Adrenal gland (tissue), 5 donors: ENCODE data around the gene HP.

Experiments
- POLR2A ChIP-seq, 2 donors: fragments of 450-650 bp; IDR thresholded peaks; one replicate each; pipeline ENCODE4 v1.6.1; 2017; ENCODE audit warnings: antibody characterized with exemption in 2 of 2, mild to moderate bottlenecking in 2 of 2, moderate library complexity in 1 of 2
- TF ChIP-seq, protein P1 (sequence below), 6 experiments: fragments of 450-650 bp in 4 of 6; fragments of 200-600 bp in 2 of 6; sonication (generic) in 1 of 6; IDR thresholded peaks; 1 replicate in 5 of 6; 2 replicates in 1 of 6; pipeline versions ENCODE4 v1.5.1 to v1.8.0; 2016 to 2021; ENCODE audit warnings: antibody characterized with exemption in 6 of 6, mild to moderate bottlenecking in 2 of 6, moderate library complexity in 1 of 6
- donor health status: DM: no; HTN: no; CAD: no.

DNA sequence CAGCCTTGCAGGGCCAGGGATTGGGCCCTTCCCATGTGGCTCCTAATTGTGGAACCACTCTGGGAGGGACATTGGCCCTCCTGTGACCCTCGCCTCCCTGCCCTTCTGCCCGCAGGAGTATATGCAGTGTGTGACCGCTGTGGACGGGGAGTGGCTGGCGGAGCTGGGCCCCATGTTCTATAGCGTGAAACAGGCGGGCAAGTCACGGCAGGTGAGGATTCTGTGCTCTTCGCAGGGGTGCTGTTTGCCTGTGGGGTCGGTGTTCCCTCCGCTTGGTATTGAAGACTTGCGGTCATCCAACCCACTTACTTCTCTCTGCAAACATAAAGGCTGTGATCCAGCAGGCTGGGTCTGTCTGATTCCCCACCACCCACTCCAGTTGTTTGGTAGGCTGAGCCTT is 55.0 kb downstream of the HP start:
- TF ChIP-seq, protein P1, sequence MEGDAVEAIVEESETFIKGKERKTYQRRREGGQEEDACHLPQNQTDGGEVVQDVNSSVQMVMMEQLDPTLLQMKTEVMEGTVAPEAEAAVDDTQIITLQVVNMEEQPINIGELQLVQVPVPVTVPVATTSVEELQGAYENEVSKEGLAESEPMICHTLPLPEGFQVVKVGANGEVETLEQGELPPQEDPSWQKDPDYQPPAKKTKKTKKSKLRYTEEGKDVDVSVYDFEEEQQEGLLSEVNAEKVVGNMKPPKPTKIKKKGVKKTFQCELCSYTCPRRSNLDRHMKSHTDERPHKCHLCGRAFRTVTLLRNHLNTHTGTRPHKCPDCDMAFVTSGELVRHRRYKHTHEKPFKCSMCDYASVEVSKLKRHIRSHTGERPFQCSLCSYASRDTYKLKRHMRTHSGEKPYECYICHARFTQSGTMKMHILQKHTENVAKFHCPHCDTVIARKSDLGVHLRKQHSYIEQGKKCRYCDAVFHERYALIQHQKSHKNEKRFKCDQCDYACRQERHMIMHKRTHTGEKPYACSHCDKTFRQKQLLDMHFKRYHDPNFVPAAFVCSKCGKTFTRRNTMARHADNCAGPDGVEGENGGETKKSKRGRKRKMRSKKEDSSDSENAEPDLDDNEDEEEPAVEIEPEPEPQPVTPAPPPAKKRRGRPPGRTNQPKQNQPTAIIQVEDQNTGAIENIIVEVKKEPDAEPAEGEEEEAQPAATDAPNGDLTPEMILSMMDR (IDR thresholded peaks at IDR 0.05): no peak
- no peak for TF ChIP-seq POLR2A (IDR thresholded peaks at IDR 0.05)
